ENCODE measurements around the gene PTGIR.

The PTGIR gene

GRCh38 chr19:46613525-46613924, 11.4 kb downstream of the PTGIR start:
- DNase-seq = no peak

DNA sequence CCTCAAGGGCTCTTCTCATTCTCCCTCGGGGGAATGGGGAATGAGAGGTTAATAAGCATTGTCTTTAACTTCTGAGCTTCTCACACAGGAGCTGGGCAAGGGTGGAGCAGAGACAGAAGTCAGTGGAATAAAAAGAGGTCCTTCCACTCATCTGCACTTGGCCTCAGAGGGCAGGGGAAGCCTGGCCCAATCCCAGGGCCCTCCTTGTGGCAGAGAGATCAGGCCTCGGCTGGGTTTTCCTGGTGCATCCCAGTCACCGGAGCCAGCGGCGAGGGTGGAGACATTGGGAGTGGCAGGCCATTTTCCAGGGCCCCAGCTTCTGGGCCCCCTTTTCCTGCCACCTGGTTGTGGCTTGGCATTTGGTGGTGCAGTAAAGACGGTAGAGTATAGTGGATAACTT, 13.1 kb downstream of the PTGIR start:
- no peak for DNase-seq

DNA sequence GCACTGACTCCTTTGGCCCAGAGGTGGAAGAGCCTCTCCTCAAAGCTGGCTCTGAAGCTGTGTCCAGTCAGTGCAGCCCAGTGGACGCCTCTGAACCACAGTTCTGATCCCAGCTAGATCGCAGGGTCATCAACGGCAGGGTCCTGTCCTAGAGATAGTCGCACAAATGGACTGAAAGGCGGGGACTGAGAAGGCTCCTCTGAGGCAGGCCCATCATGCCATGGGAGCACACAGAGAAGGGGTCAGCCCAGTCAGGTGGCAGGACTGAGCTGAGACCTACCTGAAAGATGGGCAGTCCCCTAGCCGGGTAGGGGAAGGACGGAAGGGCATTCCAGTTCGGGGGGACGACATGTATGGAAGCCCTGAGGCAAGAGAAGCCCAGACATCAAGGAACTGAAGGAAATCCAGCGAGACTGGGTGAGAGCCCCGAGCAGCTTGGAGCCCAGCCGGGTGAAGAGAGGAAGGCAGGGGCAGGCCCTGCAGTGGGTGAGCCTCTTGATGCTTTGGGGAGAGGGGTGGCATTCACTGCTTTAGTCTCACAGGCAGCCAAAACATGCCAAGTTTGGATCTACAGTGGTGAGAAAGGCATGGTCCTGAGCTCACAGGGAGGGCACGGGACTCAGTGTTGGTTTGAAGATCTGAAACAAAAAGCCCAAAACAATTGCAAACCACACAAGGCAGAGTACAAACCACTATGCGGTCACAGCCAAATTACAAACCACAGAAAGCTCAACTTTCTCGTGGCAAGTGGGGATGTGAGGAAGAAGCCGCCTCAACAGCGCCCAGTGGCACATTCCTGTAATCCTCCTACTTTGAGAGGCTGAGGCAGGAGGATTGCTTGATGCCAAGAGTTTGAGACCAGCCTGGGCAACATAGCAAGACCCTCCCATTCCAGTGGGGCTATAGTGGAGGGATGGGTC, 13.8 kb downstream of the PTGIR start:
- DNase-seq = no peak

GRCh38 chr19:46610413-46610775, 14.5 kb downstream of the PTGIR start:
- no peak for DNase-seq

GRCh38 chr19:46609511-46610412, 15.1 kb downstream of the PTGIR start:
- DNase-seq = no peak

GRCh38 chr19:46608581-46609345, 16.1 kb downstream of the PTGIR start:
- DNase-seq = no peak

GRCh38 chr19:46608178-46608577, 16.7 kb downstream of the PTGIR start:
- DNase-seq = no peak

- DNase-seq = no peak
These were observed 17.4 kb downstream of the PTGIR start for GRCh38 chr19:46607448-46607841.

- DNase-seq = no peak
These were observed 18.0 kb downstream of the PTGIR start for GRCh38 chr19:46606681-46607447.

GRCh38 chr19:46606019-46606418, 18.9 kb downstream of the PTGIR start:
- DNase-seq = no peak

- DNase-seq = no peak
These were observed 19.5 kb downstream of the PTGIR start for GRCh38 chr19:46605356-46605821.

- no peak for DNase-seq
These were observed 20.0 kb downstream of the PTGIR start for GRCh38 chr19:46604781-46605355.

GRCh38 chr19:46603752-46604231, 21.1 kb downstream of the PTGIR start:
- DNase-seq = no peak

- no peak for DNase-seq
These were observed 21.7 kb downstream of the PTGIR start for GRCh38 chr19:46603195-46603637.

DNA sequence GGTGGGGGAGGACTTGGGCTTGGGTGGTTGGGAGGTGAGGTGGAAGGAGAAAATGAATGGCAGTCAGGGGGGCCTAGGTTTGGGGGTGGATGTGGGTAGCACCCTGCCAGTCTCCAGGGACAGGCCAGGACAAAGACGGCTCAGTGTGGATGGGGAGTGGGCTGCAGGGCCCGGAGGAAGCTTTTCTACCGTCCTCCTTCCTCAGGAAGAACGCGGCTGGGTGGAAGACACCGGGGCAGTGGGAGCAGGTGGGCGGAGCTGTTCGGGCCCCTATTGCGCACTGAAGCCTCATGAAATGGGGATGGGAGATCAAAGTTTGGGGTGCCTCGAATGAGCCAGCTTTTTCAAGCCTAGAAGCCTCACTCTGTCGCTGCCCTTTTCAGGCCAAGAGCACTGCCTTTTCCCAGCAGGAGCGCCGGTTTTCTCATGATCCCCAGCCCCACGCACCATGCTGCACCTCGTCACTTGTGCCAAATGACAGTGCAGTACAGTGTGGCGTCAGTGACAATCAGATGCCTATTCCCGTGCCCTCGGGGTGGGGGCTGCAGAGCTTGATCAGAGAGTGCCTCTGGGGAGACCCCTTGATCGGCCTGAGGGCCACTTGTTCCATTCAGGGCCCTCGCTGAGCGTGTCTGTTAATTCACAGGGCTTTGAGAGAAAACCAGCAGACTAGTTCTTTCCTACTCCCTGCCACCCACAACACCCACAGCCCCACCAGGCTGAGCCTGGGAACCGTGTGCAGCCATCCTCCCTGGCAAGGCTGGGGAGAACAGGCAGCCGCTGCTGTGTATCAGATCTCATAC, 22.3 kb downstream of the PTGIR start:
- no peak for DNase-seq

- no peak for DNase-seq
These were observed 23.3 kb downstream of the PTGIR start, which contains the start of gene CALM3 for GRCh38 chr19:46601318-46602224. Gene CALM3, plus strand, starts transcription at chr19:46601330. Its CDS starts 105 bp downstream, at chr19:46601435.

- peak; percentile 96 for DNase-seq
These were observed 24.2 kb downstream of the PTGIR start for GRCh38 chr19:46600384-46601317.

- DNase-seq = no peak
These were observed 25.0 kb downstream of the PTGIR start for GRCh38 chr19:46599716-46600373.
